ENCODE results near the gene PPP5C. TPM values are rescaled to one million over a fixed set of nuclear protein-coding genes. Genes with fewer than 3 reads are reported as not detected.

The PPP5C gene
- total and polyA plus RNA-seq, 2 of the 8 experiments (the other 6 are each of a cell fraction or from before 2014, with no cell fraction given) = 112 to 156 TPM

DNA sequence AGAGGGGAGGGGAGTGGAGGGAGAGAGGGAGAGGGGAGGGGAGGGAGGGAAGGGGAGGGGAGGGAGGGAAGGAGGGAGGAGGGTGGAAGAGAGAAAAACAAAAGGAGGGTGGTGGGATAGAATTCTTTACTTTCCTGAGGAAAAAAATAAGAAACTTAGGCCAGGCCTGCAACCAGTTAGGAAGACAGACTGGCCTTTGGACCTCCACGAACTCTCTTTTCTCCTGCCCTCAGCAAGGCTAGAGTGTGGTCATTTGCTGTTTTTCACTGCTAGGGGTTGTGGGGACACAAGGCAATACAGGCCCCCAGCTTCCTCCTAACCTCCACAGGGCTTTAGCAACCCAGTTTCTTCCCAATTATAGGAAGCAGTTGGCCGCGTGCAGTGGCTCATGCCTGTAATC, 62.3 kb downstream of the PPP5C start (continued):
- TF ChIP-seq RBBP5 (IDR thresholded peaks at IDR 0.05; ENCODE audit: borderline replicate concordance, low read depth, low read length) (no peak), SIN3A (conservative IDR thresholded peaks at IDR 0.05 in 1 of 2, IDR thresholded peaks at IDR 0.05 in 1 of 2; ENCODE audit: low read depth in 1 of 2, low read length in 2 of 2) (no peak)
- TF ChIP-seq, protein P1, sequence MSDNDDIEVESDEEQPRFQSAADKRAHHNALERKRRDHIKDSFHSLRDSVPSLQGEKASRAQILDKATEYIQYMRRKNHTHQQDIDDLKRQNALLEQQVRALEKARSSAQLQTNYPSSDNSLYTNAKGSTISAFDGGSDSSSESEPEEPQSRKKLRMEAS (IDR thresholded peaks at IDR 0.05) = no peak
- TF ChIP-seq, protein P2, sequence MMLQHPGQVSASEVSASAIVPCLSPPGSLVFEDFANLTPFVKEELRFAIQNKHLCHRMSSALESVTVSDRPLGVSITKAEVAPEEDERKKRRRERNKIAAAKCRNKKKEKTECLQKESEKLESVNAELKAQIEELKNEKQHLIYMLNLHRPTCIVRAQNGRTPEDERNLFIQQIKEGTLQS (IDR thresholded peaks at IDR 0.05; ENCODE audit: insufficient read depth, low read depth, low read length) = no peak

Measured in H1 (cell line).